CD4-positive, alpha-beta memory T cell (primary cell): ENCODE data around the gene TRIM31. TPM values are rescaled to one million over a fixed set of nuclear protein-coding genes. Genes with fewer than 3 reads are reported as not detected.

Experiments
- CTCF ChIA-PET: fragments of 350-600 bp; sonication (Branson Sonifier 250); formaldehyde crosslinking; loops from one replicate; lab custom pipeline; 2021; ENCODE audit warnings: inconsistent platforms; ENCODE audit not compliant: partially characterized antibody; lab: Charles Lee
- POLR2A ChIA-PET: fragments of 350-600 bp; sonication (Branson Sonifier 250); formaldehyde crosslinking; loops from one replicate; lab custom pipeline; 2021; ENCODE audit not compliant: partially characterized antibody; lab: Charles Lee
- DNase-seq, 5 donors: peaks; one replicate each; pipeline versions ENCODE4 v3.0.0 to v3.0.0-alpha.2; 2020 to 2022; ENCODE audit warnings: mixed read lengths in 1 of 5
- H3K27ac ChIP-seq: one replicate; pipeline ENCODE4 v1.7.0; 2013; ENCODE audit warnings: low read depth, low read length
- H3K27me3 ChIP-seq: 2 replicates; pipeline ENCODE4 v1.7.0; 2013; ENCODE audit warnings: mild to moderate bottlenecking, low read length, moderate library complexity; ENCODE audit not compliant: insufficient read depth
- H3K36me3 ChIP-seq: 2 replicates; pipeline ENCODE4 v1.7.0; 2013; ENCODE audit warnings: mild to moderate bottlenecking, low read length, moderate library complexity; ENCODE audit not compliant: insufficient read depth
- H3K4me1 ChIP-seq: 2 replicates; pipeline ENCODE4 v1.7.0; 2013; ENCODE audit warnings: mild to moderate bottlenecking, low read length, moderate library complexity; ENCODE audit not compliant: insufficient read depth
- H3K4me3 ChIP-seq, 2 donors: one replicate each; pipeline ENCODE4 v1.7.0; 2013; ENCODE audit warnings: low read length in 2 of 2, mild to moderate bottlenecking in 1 of 2
- H3K9me3 ChIP-seq, 2 donors: one replicate each; pipeline ENCODE4 v1.7.0; 2013; ENCODE audit warnings: low read length in 2 of 2, control low read depth in 1 of 2; ENCODE audit not compliant: control insufficient read depth in 1 of 2
- H3K27ac Mint-ChIP-seq, 7 donors: one replicate each; pipeline ENCODE4 v1.8.0; 2020 to 2021; ENCODE audit warnings: mixed read lengths in 7 of 7, mild to moderate bottlenecking in 6 of 7, inconsistent platforms in 3 of 7, moderate library complexity in 3 of 7
- H3K27me3 Mint-ChIP-seq, 2 donors: one replicate each; pipeline ENCODE4 v1.8.0; 2020 to 2021; ENCODE audit warnings: mixed read lengths in 2 of 2
- H3K36me3 Mint-ChIP-seq, 2 donors: one replicate each; pipeline ENCODE4 v1.8.0; 2020 to 2021; ENCODE audit warnings: mixed read lengths in 2 of 2, inconsistent platforms in 1 of 2, mild to moderate bottlenecking in 1 of 2
- H3K4me1 Mint-ChIP-seq, 4 donors: one replicate each; pipeline ENCODE4 v1.8.0; 2020 to 2021; ENCODE audit warnings: mixed read lengths in 4 of 4, mild to moderate bottlenecking in 1 of 4
- H3K4me3 Mint-ChIP-seq, 8 donors: one replicate each; pipeline ENCODE4 v1.8.0; 2020 to 2021; ENCODE audit warnings: mixed read lengths in 8 of 8, mild to moderate bottlenecking in 7 of 8, moderate library complexity in 6 of 8, inconsistent platforms in 3 of 8
- H3K9me3 Mint-ChIP-seq, 8 donors: one replicate each; pipeline ENCODE4 v1.8.0; 2020 to 2021; ENCODE audit warnings: mixed read lengths in 8 of 8, mild to moderate bottlenecking in 5 of 8, inconsistent platforms in 3 of 8, moderate library complexity in 1 of 8
- intact Hi-C: fragments of 100-400 bp; cut with micrococcal nuclease; formaldehyde crosslinking; loops from one replicate; pipeline ENCODE4 v1.15.1; 2023
- polyA plus RNA-seq, 2 donors: library from polyadenylated mRNA; unstranded; fragments of 300-500 nt; fragmentation: Illumina TruSeq; gene quantifications; one replicate each; pipeline ENCODE4 v1.2.3, GENCODE V29; 2021
- total RNA-seq, 2 experiments: library from RNA; stranded (reverse); gene quantifications; one replicate each; pipeline ENCODE4 v1.2.3, GENCODE V29; 2021

The TRIM31 gene
- total and polyA plus RNA-seq, 4 experiments from 2014 or later = 0.11 to 0.21 (median 0.20) TPM; not detected in 1

GRCh38 chr6:30074331-30075093, 38.4 kb downstream of the TRIM31 start:
- Histone ChIP-seq H3K27me3 (peaks cover 4% of the 10 kb centered on the region), H3K4me1 (peaks cover 49% of the 10 kb centered on the region), H3K27ac (no peak overlapping the region), H3K9me3 (no peaks in the 10 kb centered on the region), H3K4me3 (peak overlapping the region in 1 of 2 donors; percentile 15), H3K36me3 (peaks cover 10% of the 10 kb centered on the region)
- H3K27me3 Mint-ChIP-seq = peaks cover 21 to 28% of the 10 kb centered on the region in 2 donors
- ChIA-PET POLR2A (interaction anchor here (1.4 to 2.6 kb wide), 3 partner anchors 9 to 27 kb away, joined by 3 to 26 read pairs (median 14); partner anchors contain the start of genes POLR1H and PPP1R11), CTCF (interaction anchor here (0.9 to 3.0 kb wide), 3 partner anchors 8 to 57 kb away, joined by 3 to 15 read pairs (median 6); partner anchors contain the start of gene PPP1R11)
- H3K36me3 Mint-ChIP-seq = peaks cover 18 to 23% of the 10 kb centered on the region in 2 donors
- H3K4me1 Mint-ChIP-seq = peaks cover 36 to 78% (median 55%) of the 10 kb centered on the region in 4 donors
- DNase-seq = no peak
- intact Hi-C loops = no loop called here
- H3K27ac Mint-ChIP-seq = peak overlapping the region in 4 of 7 donors; percentile 1 to 65 (median 32)
- peaks cover 0 to 3% (median 0%) of the 10 kb centered on the region in 8 donors for H3K9me3 Mint-ChIP-seq
- H3K4me3 Mint-ChIP-seq = peak overlapping the region; percentile 66 to 85 (median 78)

DNA sequence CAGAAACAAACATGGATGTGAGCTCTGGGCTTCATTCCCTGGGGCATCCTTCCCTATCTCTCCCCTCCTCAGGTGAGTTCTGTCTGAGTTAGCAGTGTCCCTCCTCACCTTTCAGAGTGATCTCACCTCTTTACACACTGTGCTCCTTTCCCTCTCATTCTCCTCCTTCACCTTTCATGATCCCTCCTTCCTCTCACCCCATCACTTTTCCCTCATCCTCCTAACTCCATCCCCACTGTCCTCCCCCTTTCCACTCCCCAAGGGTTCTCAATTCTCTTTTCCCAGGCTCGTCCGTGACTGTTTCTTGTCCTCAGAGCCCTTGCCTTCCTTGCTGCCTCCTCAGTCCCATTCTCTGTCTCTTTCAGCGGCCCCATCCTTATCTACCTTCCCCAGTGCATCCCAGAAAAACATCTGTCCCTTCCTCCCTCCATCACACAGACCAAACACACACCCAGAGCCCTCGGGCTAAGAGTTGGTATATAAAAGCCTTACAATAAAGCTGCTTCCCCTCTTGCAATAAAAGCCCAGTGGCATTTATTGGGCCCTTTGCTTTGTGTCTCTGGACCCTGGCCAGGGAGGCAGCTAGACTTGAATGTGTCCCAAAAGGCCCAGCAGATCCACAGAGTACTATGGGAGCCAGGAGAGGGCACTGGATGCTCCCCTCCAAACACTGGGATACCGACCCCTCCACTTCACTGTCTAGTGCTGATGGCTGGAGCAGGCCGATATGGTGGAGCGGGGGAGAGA, 39.2 kb downstream of the TRIM31 start:
- Mint-ChIP-seq H3K4me3 (peak overlapping the region in 7 of 8 donors; percentile 41 to 85 (median 72)), H3K27me3 (peaks cover 21 to 28% of the 10 kb centered on the region in 2 donors), H3K36me3 (peaks cover 23 to 32% of the 10 kb centered on the region in 2 donors), H3K4me1 (peaks cover 37 to 85% (median 56%) of the 10 kb centered on the region in 4 donors), H3K9me3 (peaks cover 0 to 3% (median 0%) of the 10 kb centered on the region in 8 donors), H3K27ac (peak overlapping the region in 4 of 7 donors; percentile 11 to 56 (median 32))
- CTCF ChIA-PET = interaction anchor here (0.9 to 2.1 kb wide), 2 partner anchors 28 to 57 kb away, joined by 3 to 6 read pairs; no protein-coding TSS in a partner anchor
- Histone ChIP-seq H3K9me3 (no peaks in the 10 kb centered on the region), H3K27me3 (peaks cover 4% of the 10 kb centered on the region), H3K4me3 (no peak overlapping the region), H3K27ac (no peak overlapping the region), H3K36me3 (peaks cover 18% of the 10 kb centered on the region), H3K4me1 (peaks cover 49% of the 10 kb centered on the region)
- DNase-seq = no peak
- POLR2A ChIA-PET = interaction anchor here (2.3 to 2.6 kb wide), 2 partner anchors 8 to 12 kb away, joined by 14 to 26 read pairs; partner anchors contain the start of genes POLR1H and PPP1R11
- intact Hi-C loops = no loop called here

DNA sequence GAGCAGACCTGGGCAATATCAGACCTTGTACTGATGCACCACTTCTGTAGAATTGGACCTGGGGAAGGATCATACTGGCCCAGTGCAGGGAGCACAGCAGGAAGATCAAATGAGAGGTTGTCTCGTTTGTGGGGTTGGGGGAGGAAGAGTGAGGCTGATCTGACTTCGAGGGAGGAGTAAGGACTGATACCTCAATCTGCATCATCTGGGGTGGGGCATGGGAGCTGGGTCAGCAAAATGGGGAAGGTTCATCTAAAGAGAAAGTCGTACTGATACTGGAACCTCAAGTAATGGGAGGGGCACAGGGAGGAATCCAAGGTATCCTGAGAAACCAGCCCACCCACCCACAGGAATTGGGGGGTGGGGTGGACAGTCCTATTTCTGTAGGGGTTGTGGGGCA, 41.0 kb downstream of the TRIM31 start:
- Histone ChIP-seq H3K27ac (no peak overlapping the region), H3K4me1 (peaks cover 52% of the 10 kb centered on the region), H3K36me3 (peaks cover 24% of the 10 kb centered on the region), H3K9me3 (no peaks in the 10 kb centered on the region), H3K4me3 (no peak overlapping the region), H3K27me3 (peaks cover 4% of the 10 kb centered on the region)
- POLR2A ChIA-PET = interaction anchor here (1.8 kb wide), 1 partner anchor 11 kb away, joined by 8 read pairs; the partner anchor contains the start of gene POLR1H
- no peak for DNase-seq
- Mint-ChIP-seq H3K36me3 (peaks cover 38 to 45% of the 10 kb centered on the region in 2 donors), H3K27me3 (peaks cover 20 to 29% of the 10 kb centered on the region in 2 donors), H3K27ac (peak overlapping the region in 2 of 7 donors; percentile 1 to 57), H3K4me3 (peak overlapping the region in 5 of 8 donors; percentile 21 to 51 (median 49)), H3K4me1 (peaks cover 37 to 85% (median 58%) of the 10 kb centered on the region in 4 donors), H3K9me3 (peaks cover 0 to 3% (median 0%) of the 10 kb centered on the region in 8 donors)
- intact Hi-C loops = no loop called here
- CTCF ChIA-PET = interaction anchor here (0.9 kb wide), 1 partner anchor 13 kb away, joined by 3 read pairs; no protein-coding TSS in a partner anchor

DNA sequence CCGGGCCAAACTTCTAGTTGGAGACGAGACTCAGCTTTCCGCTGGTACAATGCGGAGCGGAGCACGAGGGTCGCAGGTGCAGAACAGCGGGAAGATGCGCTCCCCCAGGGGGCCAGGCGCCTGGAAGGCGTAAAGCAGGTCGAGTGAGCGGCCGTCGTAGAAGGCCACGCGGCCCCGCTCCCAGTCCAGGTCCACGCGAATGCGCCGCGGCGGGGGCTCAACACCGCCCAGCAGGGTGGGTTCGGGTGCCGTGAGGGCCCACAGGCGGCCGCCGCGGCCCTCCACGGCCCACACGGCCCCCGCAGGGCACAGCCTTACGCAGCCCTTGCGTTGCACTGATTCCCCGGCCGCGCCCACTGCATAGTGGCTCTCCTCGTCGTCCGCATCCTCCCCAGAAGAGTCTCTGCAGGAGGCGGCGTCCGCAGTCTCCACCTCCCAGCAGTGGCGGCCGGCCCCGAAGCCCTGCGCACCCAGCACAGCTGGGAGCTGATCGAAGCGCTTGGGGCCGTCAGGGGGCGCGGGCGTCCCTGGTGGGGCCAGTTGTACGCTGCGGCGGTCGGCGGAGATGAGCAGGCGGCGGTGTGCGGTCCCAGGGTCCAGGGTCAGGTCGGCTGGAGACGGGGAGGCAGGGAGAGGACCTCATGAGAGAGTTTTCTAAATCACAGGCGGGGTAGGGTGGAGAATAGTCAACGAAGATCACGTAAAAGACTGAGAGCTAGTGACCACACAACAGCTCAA, 41.6 kb downstream of the TRIM31 start:
- H3K36me3 Mint-ChIP-seq = peaks cover 44 to 45% of the 10 kb centered on the region in 2 donors
- peaks cover 0 to 3% (median 0%) of the 10 kb centered on the region in 8 donors for H3K9me3 Mint-ChIP-seq
- CTCF ChIA-PET = interaction anchor here (0.9 kb wide), 1 partner anchor 12 kb away, joined by 3 read pairs; no protein-coding TSS in a partner anchor

DNA sequence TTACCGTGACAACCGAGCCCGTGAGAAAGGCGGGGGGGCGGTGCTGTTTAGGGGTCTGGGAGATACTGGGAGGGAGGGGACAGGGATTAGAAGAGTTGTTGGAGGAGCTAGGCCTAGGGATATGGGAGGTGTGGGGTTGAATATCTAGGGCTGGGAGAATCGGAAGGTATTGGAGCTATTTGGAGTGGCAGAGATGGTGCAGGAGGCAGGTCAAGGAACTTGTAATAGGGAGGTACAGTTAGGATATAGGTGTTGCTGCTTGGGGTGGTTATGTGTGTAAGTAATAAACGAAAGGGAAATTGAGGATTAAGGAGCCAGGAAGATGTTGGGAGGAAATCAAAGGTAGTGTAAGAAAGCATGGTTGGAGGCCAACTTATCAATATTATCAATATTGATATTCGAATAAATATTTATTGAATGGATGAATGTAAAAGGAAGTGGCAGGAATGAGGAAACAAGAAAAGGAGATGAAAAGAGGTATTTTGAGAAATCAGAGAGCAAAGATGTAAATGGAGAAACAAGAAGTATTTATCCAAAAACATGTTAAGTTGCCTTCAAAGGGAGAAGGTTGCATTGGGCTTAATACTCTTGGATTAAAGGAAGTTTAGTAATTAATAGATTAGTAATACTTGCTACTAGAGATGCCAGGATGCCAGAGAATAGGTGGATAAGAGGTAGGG, 45.3 kb downstream of the TRIM31 start:
- Histone ChIP-seq H3K4me3 (peak overlapping the region; percentile 84 to 90), H3K4me1 (peaks cover 42% of the 10 kb centered on the region), H3K27me3 (no peaks in the 10 kb centered on the region), H3K9me3 (no peaks in the 10 kb centered on the region), H3K36me3 (peaks cover 34% of the 10 kb centered on the region), H3K27ac (peak overlapping the region; percentile 99)
- Mint-ChIP-seq H3K9me3 (peaks cover 0 to 4% (median 0%) of the 10 kb centered on the region in 8 donors), H3K4me1 (peaks cover 36 to 76% (median 50%) of the 10 kb centered on the region in 4 donors), H3K27me3 (peaks cover 7 to 10% of the 10 kb centered on the region in 2 donors), H3K27ac (peak overlapping the region; percentile 95 to 100 (median 99)), H3K4me3 (peak overlapping the region; percentile 92 to 100 (median 97)), H3K36me3 (peaks cover 56 to 67% of the 10 kb centered on the region in 2 donors)
- ChIA-PET POLR2A (interaction anchor here (0.6 to 2.3 kb wide), 8 partner anchors 10 to 1449 kb away, joined by 3 to 13 read pairs (median 4); partner anchors contain the start of gene TRIM39), CTCF (interaction anchor here (0.9 to 3.0 kb wide), 4 partner anchors 9 to 414 kb away, joined by 3 to 15 read pairs (median 8); partner anchors contain the start of gene RNF39)
- intact Hi-C loops = loop anchor here (2.0 to 5.0 kb wide), 5 partner anchors 103 to 550 kb away; partner anchors contain the start of genes HLA-A, MRPS18B, PPP1R10 and TRIM26
- no peak for DNase-seq

More for the DNA sequence above, 41.6 kb downstream of the TRIM31 start:
- H3K4me3 Mint-ChIP-seq = peak overlapping the region in 6 of 8 donors; percentile 21 to 51 (median 39)
- POLR2A ChIA-PET = interaction anchor here (0.7 to 1.8 kb wide), 2 partner anchors 10 to 16 kb away, joined by 3 to 8 read pairs; partner anchors contain the start of gene POLR1H
- H3K27ac Mint-ChIP-seq = peak overlapping the region in 1 of 7 donors; percentile 57
- H3K4me1 Mint-ChIP-seq = peaks cover 34 to 85% (median 54%) of the 10 kb centered on the region in 4 donors
- Histone ChIP-seq H3K27me3 (peaks cover 4% of the 10 kb centered on the region), H3K4me1 (peaks cover 47% of the 10 kb centered on the region), H3K36me3 (peaks cover 24% of the 10 kb centered on the region), H3K9me3 (no peaks in the 10 kb centered on the region), H3K4me3 (no peak overlapping the region), H3K27ac (no peak overlapping the region)
- peak in 1 of 5 donors; percentile 14 for DNase-seq
- peaks cover 20 to 29% of the 10 kb centered on the region in 2 donors for H3K27me3 Mint-ChIP-seq
- intact Hi-C loops = no loop called here
